ENCODE measurements around the gene SGMS1. TPM values are rescaled to one million over a fixed set of nuclear protein-coding genes. Genes with fewer than 3 reads are reported as not detected.

SGMS1 gene
- polyA plus RNA-seq, 1 donor (not counting 4 experiments of a cell fraction or from before 2014, with no cell fraction given), result 18.3 TPM

- no peak overlapping the region for H3K9ac ChIP-seq (ENCODE audit: control insufficient read depth, extremely low read depth, insufficient read depth, low read length)
- H2AFZ ChIP-seq (ENCODE audit: control insufficient read depth, low read length), result no peak overlapping the region
- H3K9me1 ChIP-seq (ENCODE audit: control insufficient read depth, extremely low read depth, insufficient read depth, low read length), result no peaks in the 10 kb centered on the region
- H3K27me3 ChIP-seq (ENCODE audit: control insufficient read depth, extremely low read depth, insufficient read depth, low read length), result no peaks in the 10 kb centered on the region
- H3K9me3 ChIP-seq (ENCODE audit: control insufficient read depth, low read depth, low read length), result no peaks in the 10 kb centered on the region
- H3K36me3 ChIP-seq (ENCODE audit: control insufficient read depth in 2 of 2, extremely low read depth in 1 of 2, insufficient read depth in 2 of 2, low read length in 2 of 2), result no peaks in the 10 kb centered on the region
- H3K4me2 ChIP-seq (ENCODE audit: control insufficient read depth, extremely low read depth, insufficient read depth, low read depth, low read length), result peak overlapping the region; percentile 12
- H3K4me3 ChIP-seq (ENCODE audit: control insufficient read depth in 2 of 3, extremely low read depth in 1 of 3, insufficient read depth in 2 of 3, low read depth in 1 of 3, low read length in 3 of 3), result no peak overlapping the region
- H3K27ac ChIP-seq (ENCODE audit: control insufficient read depth, insufficient read depth, low read length), result no peak overlapping the region
- peaks cover 59% of the 10 kb centered on the region for H3K79me2 ChIP-seq (ENCODE audit: control insufficient read depth, insufficient read depth, low read length)
- FAIRE-seq, result no peak
- peaks cover 3% of the 10 kb centered on the region for H4K20me1 ChIP-seq (ENCODE audit: control insufficient read depth, extremely low read depth, insufficient read depth, low read length)
- DNase-seq (ENCODE audit: low read depth, low spot score), result no peak
- no peak for TF ChIP-seq EZH2 (IDR thresholded peaks at IDR 0.05; ENCODE audit: low read length)
- TF ChIP-seq CTCF (optimal IDR thresholded peaks at IDR 0.05 in 1 of 3, IDR thresholded peaks at IDR 0.05 in 1 of 3, conservative IDR thresholded peaks at IDR 0.05 in 1 of 3; ENCODE audit: extremely low read depth in 1 of 3, insufficient read depth in 2 of 3, low read length in 3 of 3), result no peak
- H3K4me1 ChIP-seq (ENCODE audit: control insufficient read depth, extremely low read depth, insufficient read depth, low read length), result peaks cover 22% of the 10 kb centered on the region
- dilution Hi-C loops (cut with MboI; ENCODE audit: extremely low pct_ligation_motif_present, low sequenced_read_pairs), result no loop called here
Observed at GRCh38 chr10:50415292-50415691, 208.5 kb downstream of the SGMS1 start.

GRCh38 chr10:50410066-50410811, 213.5 kb downstream of the SGMS1 start:
- TF ChIP-seq CTCF (optimal IDR thresholded peaks at IDR 0.05 in 1 of 3, IDR thresholded peaks at IDR 0.05 in 1 of 3, conservative IDR thresholded peaks at IDR 0.05 in 1 of 3; ENCODE audit: extremely low read depth in 1 of 3, insufficient read depth in 2 of 3, low read length in 3 of 3), result no peak
- TF ChIP-seq EZH2 (IDR thresholded peaks at IDR 0.05; ENCODE audit: low read length), result no peak

More at GRCh38 chr10:50410066-50410811, 213.5 kb downstream of the SGMS1 start:
- no peak overlapping the region for H2AFZ ChIP-seq (ENCODE audit: control insufficient read depth, low read length)
- H3K4me3 ChIP-seq (ENCODE audit: control insufficient read depth in 2 of 3, extremely low read depth in 1 of 3, insufficient read depth in 2 of 3, low read depth in 1 of 3, low read length in 3 of 3), result no peak overlapping the region
- FAIRE-seq, result peak; percentile 78
- H3K9me3 ChIP-seq (ENCODE audit: control insufficient read depth, low read depth, low read length), result no peaks in the 10 kb centered on the region
- no peaks in the 10 kb centered on the region for H3K36me3 ChIP-seq (ENCODE audit: control insufficient read depth in 2 of 2, extremely low read depth in 1 of 2, insufficient read depth in 2 of 2, low read length in 2 of 2)
- peak overlapping the region; percentile 29 for H3K4me2 ChIP-seq (ENCODE audit: control insufficient read depth, extremely low read depth, insufficient read depth, low read depth, low read length)
- no peaks in the 10 kb centered on the region for H3K27me3 ChIP-seq (ENCODE audit: control insufficient read depth, extremely low read depth, insufficient read depth, low read length)
- peaks cover 3% of the 10 kb centered on the region for H4K20me1 ChIP-seq (ENCODE audit: control insufficient read depth, extremely low read depth, insufficient read depth, low read length)
- no peak overlapping the region for H3K9ac ChIP-seq (ENCODE audit: control insufficient read depth, extremely low read depth, insufficient read depth, low read length)
- H3K79me2 ChIP-seq (ENCODE audit: control insufficient read depth, insufficient read depth, low read length), result peaks cover 55% of the 10 kb centered on the region
- DNase-seq (ENCODE audit: low read depth, low spot score), result no peak
- peaks cover 36% of the 10 kb centered on the region for H3K4me1 ChIP-seq (ENCODE audit: control insufficient read depth, extremely low read depth, insufficient read depth, low read length)
- peaks cover 2% of the 10 kb centered on the region for H3K9me1 ChIP-seq (ENCODE audit: control insufficient read depth, extremely low read depth, insufficient read depth, low read length)
- H3K27ac ChIP-seq (ENCODE audit: control insufficient read depth, insufficient read depth, low read length), result peak overlapping the region; percentile 23
- dilution Hi-C loops (cut with MboI; ENCODE audit: extremely low pct_ligation_motif_present, low sequenced_read_pairs), result no loop called here
